Peyer's patch (tissue), 4 donors: ENCODE results near the gene TMEM18. TPM values are rescaled to one million over a fixed set of nuclear protein-coding genes. Genes with fewer than 3 reads are reported as not detected.
"Not testable (repeated sequence)": the region's sequence is repeated elsewhere in the genome, so short reads cannot be mapped to it uniquely, and the experiment has no call there.

Experiments
- DNase-seq, 3 donors: peaks; one replicate each; pipeline ENCODE4 v3.0.0-alpha.2; 2017 to 2019
- H3K27ac ChIP-seq, 4 donors: fragments of 200-600 bp; sonication (generic); one replicate each; pipeline ENCODE4 v1.5.1; 2016 to 2019
- H3K27me3 ChIP-seq, 2 donors: fragments of 200-600 bp; sonication (generic); one replicate each; pipeline ENCODE4 v1.5.1; 2019
- H3K36me3 ChIP-seq, 3 donors: fragments of 200-600 bp; sonication (generic); one replicate each; pipeline ENCODE4 v1.5.1; 2016 to 2019
- H3K4me1 ChIP-seq, 4 donors: fragments of 200-600 bp; sonication (generic); one replicate each; pipeline ENCODE4 v1.5.1; 2016 to 2019
- H3K4me3 ChIP-seq, 4 donors: fragments of 200-600 bp; sonication (generic); 1 replicate in 3 of 4; 2 replicates in 1 of 4; pipeline ENCODE4 v1.5.1; 2016 to 2019; ENCODE audit warnings: mild to moderate bottlenecking in 1 of 4
- H3K9me3 ChIP-seq, 4 donors: fragments of 200-600 bp; sonication (generic); one replicate each; pipeline ENCODE4 v1.5.1; 2016 to 2019; ENCODE audit warnings: mild to moderate bottlenecking in 1 of 4
- POLR2A ChIP-seq, 2 donors: fragments of 450-650 bp; IDR thresholded peaks; one replicate each; pipeline ENCODE4 v1.5.1; 2017; ENCODE audit warnings: antibody characterized with exemption in 2 of 2, mild to moderate bottlenecking in 2 of 2, moderate library complexity in 2 of 2
- total RNA-seq, 4 donors: library from RNA; depleted of rRNA; stranded (reverse); fragments of >200 nt; gene quantifications; one replicate each; pipeline ENCODE4 v1.1.0, GENCODE V29; 2016
- TF ChIP-seq, protein P1 (sequence below), 6 experiments: fragments of 450-650 bp in 4 of 6; fragments of 200-600 bp in 2 of 6; sonication (generic) in 1 of 6; IDR thresholded peaks; one replicate each; pipeline ENCODE4 v1.5.1; 2017 to 2019; ENCODE audit warnings: antibody characterized with exemption in 6 of 6, mild to moderate bottlenecking in 3 of 6, moderate library complexity in 1 of 6

Gene TMEM18
- total RNA-seq, 4 donors from 2014 or later: 13.9 to 22.8 (median 16.4) TPM

DNA sequence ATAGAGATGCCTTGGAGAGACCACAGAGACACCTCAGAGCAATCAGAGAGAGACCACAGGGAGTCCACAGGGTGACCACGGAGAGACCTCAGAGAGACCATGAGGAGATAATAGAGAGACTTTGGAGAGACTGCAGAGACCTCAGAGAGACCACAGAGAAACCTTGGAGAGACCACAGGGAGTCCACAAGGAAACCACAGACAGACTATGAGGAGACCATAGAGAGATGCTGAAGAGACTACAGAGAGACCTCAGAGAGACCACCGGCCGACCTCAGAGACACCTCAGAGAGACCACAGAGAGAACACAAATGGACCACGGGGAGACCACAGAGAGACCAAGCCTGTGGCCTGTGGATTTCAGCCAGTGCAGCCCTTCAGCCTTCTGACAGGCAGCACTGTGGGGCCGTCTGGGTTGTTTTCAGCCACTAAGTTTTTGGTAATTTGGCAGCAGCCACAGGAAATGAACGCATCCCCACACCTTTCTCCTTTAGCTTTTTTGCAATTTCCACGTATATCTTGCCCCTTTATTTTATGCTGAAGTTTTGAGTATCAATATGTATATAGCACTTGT lies 11.4 kb upstream of the TMEM18 start:
- H3K4me3 ChIP-seq: no peak overlapping the region
- no peak overlapping the region for H3K27ac ChIP-seq
- DNase-seq: no peak

DNA sequence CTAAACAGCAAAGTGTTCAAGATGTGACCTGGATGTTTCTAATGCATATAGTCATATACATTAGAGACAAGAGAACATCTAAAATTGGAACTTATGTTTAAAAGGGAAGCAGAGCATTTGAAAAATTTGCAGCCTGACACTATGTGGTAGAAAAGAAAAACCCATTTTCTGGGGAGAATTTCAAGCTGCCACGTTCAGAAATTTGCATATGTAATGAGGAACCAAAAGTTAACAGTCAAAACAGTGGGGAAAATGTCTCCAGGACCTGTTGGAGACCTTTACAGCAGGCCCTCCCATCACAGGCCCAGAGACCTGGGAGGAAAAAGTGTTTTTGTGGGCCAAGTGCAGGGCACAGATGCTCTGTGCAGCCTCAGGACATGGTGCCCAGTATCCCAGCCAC lies 8.2 kb upstream of the TMEM18 start:
- no peak overlapping the region for H3K4me3 ChIP-seq
- peaks cover 0 to 9% (median 0%) of the 10 kb centered on the region in 4 donors for H3K9me3 ChIP-seq
- TF ChIP-seq, protein P1, sequence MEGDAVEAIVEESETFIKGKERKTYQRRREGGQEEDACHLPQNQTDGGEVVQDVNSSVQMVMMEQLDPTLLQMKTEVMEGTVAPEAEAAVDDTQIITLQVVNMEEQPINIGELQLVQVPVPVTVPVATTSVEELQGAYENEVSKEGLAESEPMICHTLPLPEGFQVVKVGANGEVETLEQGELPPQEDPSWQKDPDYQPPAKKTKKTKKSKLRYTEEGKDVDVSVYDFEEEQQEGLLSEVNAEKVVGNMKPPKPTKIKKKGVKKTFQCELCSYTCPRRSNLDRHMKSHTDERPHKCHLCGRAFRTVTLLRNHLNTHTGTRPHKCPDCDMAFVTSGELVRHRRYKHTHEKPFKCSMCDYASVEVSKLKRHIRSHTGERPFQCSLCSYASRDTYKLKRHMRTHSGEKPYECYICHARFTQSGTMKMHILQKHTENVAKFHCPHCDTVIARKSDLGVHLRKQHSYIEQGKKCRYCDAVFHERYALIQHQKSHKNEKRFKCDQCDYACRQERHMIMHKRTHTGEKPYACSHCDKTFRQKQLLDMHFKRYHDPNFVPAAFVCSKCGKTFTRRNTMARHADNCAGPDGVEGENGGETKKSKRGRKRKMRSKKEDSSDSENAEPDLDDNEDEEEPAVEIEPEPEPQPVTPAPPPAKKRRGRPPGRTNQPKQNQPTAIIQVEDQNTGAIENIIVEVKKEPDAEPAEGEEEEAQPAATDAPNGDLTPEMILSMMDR (IDR thresholded peaks at IDR 0.05): no peak
- TF ChIP-seq POLR2A (IDR thresholded peaks at IDR 0.05): no peak
- no peak overlapping the region for H3K27ac ChIP-seq
- no peaks in the 10 kb centered on the region for H3K27me3 ChIP-seq
- H3K4me1 ChIP-seq: no peaks in the 10 kb centered on the region
- H3K36me3 ChIP-seq: no peaks in the 10 kb centered on the region
- DNase-seq: no peak

More for the DNA sequence above, 11.4 kb upstream of the TMEM18 start:
- peaks cover 0 to 9% (median 0%) of the 10 kb centered on the region in 4 donors for H3K9me3 ChIP-seq
- H3K36me3 ChIP-seq: no peaks in the 10 kb centered on the region
- no peaks in the 10 kb centered on the region for H3K4me1 ChIP-seq
- no peak for TF ChIP-seq POLR2A (IDR thresholded peaks at IDR 0.05)
- TF ChIP-seq, protein P1 (IDR thresholded peaks at IDR 0.05): no peak
- no peaks in the 10 kb centered on the region for H3K27me3 ChIP-seq

DNA sequence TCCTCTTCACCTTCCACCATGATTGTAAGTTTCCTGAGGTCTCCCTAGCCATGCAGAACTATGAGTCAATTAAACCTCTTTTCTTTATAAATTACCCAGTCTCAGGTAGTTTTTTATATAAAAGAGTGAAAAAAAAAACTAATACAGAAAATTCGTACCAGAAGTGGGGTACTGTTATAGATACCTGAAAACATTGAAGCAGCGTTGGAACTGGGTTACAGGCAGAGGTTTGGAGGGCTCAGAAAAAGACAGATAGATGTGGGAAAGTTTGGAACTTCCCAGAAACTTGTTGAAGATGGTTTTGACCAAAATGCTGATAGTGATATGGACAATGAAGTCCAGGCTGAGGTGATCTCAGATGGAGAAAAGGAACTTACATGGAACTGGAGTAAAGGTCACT lies 7.7 kb upstream of the TMEM18 start:
- not testable (repeated sequence) for DNase-seq, H3K4me3 ChIP-seq, H3K27me3 ChIP-seq

DNA sequence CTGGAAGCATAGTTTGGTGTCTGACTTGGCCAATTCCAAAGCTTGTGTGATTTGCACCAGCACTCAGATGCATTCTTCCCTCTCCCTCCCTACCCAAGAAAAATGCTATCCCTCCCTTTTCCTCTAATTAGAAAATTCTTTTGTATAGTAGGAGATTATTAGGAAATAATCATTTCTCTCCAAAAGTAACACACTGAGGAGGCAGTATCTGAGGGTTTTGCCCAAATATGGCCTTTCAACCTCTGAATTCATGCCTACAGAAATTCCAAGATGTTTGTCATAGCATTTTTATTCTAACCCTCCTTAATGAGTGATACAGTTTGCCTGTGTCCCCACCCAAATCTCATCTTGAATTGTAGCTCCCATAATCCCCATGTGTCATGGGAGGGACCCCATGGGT lies 5.0 kb upstream of the TMEM18 start:
- no peaks in the 10 kb centered on the region for H3K36me3 ChIP-seq
- H3K9me3 ChIP-seq: peaks cover 0 to 9% (median 0%) of the 10 kb centered on the region in 4 donors
- H3K27ac ChIP-seq: no peak overlapping the region
- no peak overlapping the region for H3K4me3 ChIP-seq
- no peak for TF ChIP-seq POLR2A (IDR thresholded peaks at IDR 0.05)
- TF ChIP-seq, protein P1 (IDR thresholded peaks at IDR 0.05): no peak
- no peaks in the 10 kb centered on the region for H3K4me1 ChIP-seq
- no peaks in the 10 kb centered on the region for H3K27me3 ChIP-seq
- no peak for DNase-seq

More for the DNA sequence above, 7.7 kb upstream of the TMEM18 start:
- H3K36me3 ChIP-seq, H3K4me1 ChIP-seq, H3K27ac ChIP-seq, H3K9me3 ChIP-seq: not testable (repeated sequence)

DNA sequence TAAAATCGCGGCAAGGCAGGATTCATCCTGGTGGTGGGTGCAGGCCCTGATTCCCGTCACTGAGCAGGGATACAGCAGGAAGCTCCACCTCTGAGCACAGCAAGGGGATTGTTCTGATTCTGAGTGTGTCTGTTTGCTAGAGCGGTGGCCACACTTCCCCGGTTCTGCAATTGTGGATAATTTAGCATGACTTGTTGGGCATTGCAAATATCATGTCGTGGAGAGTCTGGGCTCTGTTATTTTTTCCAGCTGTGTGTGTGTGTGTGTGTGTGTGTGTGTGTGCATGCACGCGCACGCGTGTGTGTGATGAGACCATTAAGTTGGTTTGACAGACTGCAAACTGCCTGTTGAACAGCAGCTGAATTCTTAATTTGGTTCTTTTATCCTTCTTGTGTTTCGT lies 4.1 kb upstream of the TMEM18 start:
- peaks cover 0 to 9% (median 0%) of the 10 kb centered on the region in 4 donors for H3K9me3 ChIP-seq
- no peak for DNase-seq
- no peak overlapping the region for H3K4me3 ChIP-seq
- H3K4me1 ChIP-seq: peaks cover 0 to 2% (median 0%) of the 10 kb centered on the region in 4 donors
- H3K27ac ChIP-seq: no peak overlapping the region
- TF ChIP-seq, protein P1 (IDR thresholded peaks at IDR 0.05): no peak
- no peaks in the 10 kb centered on the region for H3K27me3 ChIP-seq
- H3K36me3 ChIP-seq: no peaks in the 10 kb centered on the region

DNA sequence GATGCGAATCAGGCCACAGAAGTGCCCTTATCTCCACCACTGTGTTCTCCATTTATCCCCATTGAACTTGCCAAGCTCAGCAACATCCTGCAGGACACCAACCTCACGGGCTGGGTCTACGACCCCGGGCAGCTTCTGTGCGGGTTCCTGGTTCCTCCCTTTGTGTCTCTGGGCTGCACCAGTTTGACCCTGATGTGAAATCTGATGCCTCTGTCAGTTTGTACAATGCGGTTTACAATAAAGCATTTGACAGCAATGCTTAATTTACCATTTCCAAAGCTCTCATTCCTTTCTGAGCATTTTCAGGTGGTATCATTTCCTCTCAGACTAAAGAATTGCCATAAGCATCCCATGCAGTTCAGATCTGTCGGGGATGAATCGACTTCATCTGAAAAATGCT lies 3.3 kb upstream of the TMEM18 start:
- Histone ChIP-seq H3K36me3 (no peaks in the 10 kb centered on the region), H3K4me3 (no peak overlapping the region), H3K9me3 (peaks cover 0 to 5% (median 0%) of the 10 kb centered on the region in 4 donors), H3K27me3 (no peaks in the 10 kb centered on the region), H3K4me1 (peaks cover 0 to 10% (median 3%) of the 10 kb centered on the region in 4 donors), H3K27ac (no peak overlapping the region)
- no peak for TF ChIP-seq POLR2A (IDR thresholded peaks at IDR 0.05)
- TF ChIP-seq, protein P1 (IDR thresholded peaks at IDR 0.05): no peak
- DNase-seq: no peak
